Epithelial cell of proximal tubule (primary cell): ENCODE results near the gene SLC12A7. TPM values are rescaled to one million over a fixed set of nuclear protein-coding genes. Genes with fewer than 3 reads are reported as not detected.
A peak's percentile ranks its signal among the peaks of the same experiment; 100 is the strongest.

Source experiments
- DNase-seq: peaks from one replicate; pipeline ENCODE4 v3.0.0-alpha.2; 2011; ENCODE audit warnings: low read depth
- H3K4me3 ChIP-seq: 2 replicates; pipeline ENCODE4 v1.5.1; 2011; ENCODE audit warnings: low read depth, mild to moderate bottlenecking, low read length
- total RNA-seq: library from RNA; depleted of rRNA; stranded (reverse); fragments of >200 nt; gene quantifications from 2 replicates; pipeline ENCODE4 v1.2.3, GENCODE V29; 2015
- TF ChIP-seq, protein P1 (sequence below): conservative IDR thresholded peaks from 2 replicates; pipeline ENCODE4 v1.5.1; 2012; ENCODE audit warnings: low read depth, mild to moderate bottlenecking, low read length

Gene SLC12A7
- total RNA-seq, 1 donor from 2014 or later, result 32.8 TPM

GRCh38 chr5:1115123-1115815 lies 3.4 kb upstream of the SLC12A7 start:
- no peak overlapping the region for H3K4me3 ChIP-seq
- TF ChIP-seq, protein P1, sequence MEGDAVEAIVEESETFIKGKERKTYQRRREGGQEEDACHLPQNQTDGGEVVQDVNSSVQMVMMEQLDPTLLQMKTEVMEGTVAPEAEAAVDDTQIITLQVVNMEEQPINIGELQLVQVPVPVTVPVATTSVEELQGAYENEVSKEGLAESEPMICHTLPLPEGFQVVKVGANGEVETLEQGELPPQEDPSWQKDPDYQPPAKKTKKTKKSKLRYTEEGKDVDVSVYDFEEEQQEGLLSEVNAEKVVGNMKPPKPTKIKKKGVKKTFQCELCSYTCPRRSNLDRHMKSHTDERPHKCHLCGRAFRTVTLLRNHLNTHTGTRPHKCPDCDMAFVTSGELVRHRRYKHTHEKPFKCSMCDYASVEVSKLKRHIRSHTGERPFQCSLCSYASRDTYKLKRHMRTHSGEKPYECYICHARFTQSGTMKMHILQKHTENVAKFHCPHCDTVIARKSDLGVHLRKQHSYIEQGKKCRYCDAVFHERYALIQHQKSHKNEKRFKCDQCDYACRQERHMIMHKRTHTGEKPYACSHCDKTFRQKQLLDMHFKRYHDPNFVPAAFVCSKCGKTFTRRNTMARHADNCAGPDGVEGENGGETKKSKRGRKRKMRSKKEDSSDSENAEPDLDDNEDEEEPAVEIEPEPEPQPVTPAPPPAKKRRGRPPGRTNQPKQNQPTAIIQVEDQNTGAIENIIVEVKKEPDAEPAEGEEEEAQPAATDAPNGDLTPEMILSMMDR, result no peak
- no peak for DNase-seq

DNA sequence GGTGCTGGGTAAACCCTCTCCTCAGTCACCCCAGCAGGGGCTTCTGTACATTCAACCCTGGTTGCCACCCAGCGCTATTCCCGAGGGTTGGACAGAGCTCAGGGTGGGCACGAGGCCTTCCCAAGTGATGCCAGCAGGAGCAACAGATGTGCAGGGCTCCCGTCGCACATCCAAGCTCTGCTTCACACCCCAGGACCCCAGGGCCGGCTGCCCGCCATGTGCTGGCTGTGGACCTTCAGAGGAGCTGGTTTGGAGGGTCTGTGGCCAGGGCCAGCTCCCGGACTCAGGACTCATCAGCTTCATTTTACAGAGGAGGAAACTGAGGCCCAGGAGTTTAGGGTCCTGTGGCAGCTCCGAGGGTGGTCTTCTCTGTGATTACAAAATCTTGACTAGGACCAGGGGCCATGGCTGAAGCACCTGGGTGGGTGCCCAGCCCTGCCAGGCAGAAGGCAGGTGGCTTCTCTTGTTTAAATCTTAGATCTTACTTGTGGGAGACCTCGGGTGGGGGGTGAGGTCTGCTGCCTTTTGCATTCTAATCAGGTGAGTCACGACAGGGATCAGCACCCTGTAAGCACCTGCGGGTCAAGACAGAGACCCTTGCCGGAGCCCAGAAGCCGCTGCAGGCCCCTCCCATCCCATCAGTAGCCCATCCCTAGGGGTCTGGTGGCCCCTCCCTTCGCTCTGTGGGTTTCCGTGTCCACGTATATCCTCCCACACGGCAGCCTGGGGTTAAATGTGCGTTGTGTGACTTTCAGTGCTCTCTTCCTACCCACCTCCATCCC lies 2.1 kb upstream of the SLC12A7 start:
- DNase-seq, result no peak
- no peak overlapping the region for H3K4me3 ChIP-seq
- TF ChIP-seq, protein P1, result no peak

- TF ChIP-seq, protein P1, result no peak
- no peak for DNase-seq
- no peak overlapping the region for H3K4me3 ChIP-seq
Measured at GRCh38 chr5:1113332-1113690, 1.4 kb upstream of the SLC12A7 start.

GRCh38 chr5:1112596-1113331 lies 901 bp upstream of the SLC12A7 start:
- no peak for DNase-seq
- TF ChIP-seq, protein P1, result no peak
- no peak overlapping the region for H3K4me3 ChIP-seq

DNA sequence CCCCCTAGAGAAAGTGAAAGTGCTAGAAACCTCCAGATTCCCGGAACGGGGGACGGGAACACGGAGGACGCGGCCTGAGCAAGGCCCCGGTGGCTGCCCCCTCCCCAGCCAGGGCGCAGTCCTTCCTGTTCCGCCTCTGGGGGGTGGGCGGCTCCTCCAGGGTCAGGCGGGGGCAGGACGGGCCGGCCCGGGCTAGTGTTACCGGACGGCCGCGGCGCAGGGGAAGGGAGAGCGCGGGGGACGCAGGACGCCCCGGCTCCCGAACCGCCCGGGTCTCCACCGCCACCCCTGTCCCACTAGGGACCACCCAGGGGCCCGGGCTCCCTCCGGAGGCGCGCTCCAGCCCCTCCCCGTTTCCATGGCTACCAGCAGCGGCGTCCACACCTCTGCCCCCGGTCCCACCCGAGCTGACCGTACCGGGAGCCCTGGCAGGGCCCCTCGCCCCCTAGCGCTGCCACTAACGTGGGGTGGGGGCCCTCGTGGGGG lies 579 bp downstream of the SLC12A7 start:
- TF ChIP-seq, protein P1, result no peak
- H3K4me3 ChIP-seq, result peak overlapping the region; percentile 89
- DNase-seq, result no peak

DNA sequence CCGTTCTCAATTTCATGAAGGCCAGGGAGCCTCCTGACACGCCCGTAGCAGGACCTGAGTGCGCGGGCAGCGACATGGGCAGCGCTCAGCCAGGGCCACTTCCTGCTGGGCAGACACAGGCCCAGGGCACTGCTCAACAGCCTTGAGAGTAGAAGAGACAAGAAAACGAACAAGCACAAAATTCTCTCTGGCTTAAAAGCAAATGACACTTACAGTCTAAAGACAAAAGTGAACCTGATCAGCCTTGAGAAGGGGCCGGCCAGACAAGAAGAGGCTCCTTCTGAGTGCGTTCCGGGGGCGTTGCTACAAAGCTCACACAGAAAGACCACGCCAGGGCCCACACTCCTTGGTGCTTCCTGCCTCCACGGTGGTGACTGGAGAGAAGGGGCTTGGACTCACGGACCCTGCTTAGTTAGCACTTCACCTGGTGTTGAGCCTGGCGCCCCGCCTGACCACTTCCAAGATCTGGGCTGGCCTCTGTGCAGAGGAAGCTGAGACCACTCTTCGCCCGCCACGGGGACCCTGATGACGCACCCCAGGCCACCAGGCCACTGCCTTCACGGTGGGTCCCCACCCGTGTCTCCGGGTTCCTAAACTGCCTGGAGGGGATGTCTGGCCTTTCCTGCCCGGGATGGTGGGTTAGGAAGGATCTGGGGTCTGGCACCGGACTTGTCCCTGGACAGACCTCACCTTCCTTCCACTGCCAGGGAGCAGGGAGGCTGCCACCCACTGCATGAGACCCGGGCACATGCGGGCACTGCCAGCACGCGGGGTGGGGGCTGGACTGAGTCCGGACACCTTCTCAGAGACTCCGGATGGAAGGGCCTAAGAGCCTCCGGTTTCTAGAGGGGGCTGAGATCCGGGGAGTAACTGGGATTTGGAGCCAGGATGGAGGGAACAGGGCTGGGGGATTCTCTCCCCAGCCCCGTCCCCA lies 1.3 kb downstream of the SLC12A7 start:
- TF ChIP-seq, protein P1, result no peak
- peak overlapping the region; percentile 89 for H3K4me3 ChIP-seq
- DNase-seq, result no peak
